ENCODE results near the gene LRSAM1.

The LRSAM1 gene

GRCh38 chr9:127519301-127520166, 68.2 kb downstream of the LRSAM1 start:
- peak; percentile 28 for DNase-seq

- no peak for DNase-seq
These were observed 69.9 kb downstream of the LRSAM1 start for GRCh38 chr9:127520941-127521918.

DNA sequence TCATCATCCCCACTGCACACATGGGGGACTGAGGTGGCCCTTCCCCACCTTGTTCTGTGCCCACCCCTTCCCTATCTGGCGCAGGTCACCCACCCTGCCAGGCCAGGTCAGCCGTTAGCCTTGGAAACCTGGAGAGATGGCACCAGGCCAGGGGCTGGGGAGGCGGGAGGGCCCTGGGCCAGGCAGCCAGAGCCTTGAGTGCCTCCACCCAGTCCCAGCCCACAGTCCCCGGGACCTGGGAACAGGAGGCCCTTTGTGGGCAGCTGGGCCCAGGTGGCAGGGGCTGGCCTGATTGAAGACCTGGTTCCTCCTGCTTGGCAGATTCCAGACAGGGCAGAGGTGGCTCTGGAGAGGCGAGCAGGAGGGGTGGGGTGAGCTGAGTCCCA, 70.6 kb downstream of the LRSAM1 start:
- no peak for DNase-seq

DNA sequence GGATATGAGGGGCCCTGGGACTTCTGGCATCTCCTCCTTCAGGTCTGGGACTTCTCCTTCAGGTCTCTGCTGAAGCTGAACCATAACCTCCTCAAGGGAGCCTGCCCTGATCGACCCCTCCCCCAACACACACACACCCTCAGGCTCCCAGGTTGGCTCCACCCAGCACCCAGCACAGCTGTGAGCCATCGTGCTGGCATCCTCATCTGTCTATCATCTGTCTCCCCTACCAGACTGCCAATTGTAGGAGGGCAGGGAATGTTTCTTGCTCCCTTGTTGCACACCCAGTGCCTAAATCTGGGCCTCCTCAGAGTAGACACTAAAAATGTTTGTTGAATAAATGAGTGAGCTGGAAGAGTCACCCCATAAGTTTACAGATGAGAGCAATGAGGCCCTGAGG, 71.4 kb downstream of the LRSAM1 start:
- DNase-seq: no peak

DNA sequence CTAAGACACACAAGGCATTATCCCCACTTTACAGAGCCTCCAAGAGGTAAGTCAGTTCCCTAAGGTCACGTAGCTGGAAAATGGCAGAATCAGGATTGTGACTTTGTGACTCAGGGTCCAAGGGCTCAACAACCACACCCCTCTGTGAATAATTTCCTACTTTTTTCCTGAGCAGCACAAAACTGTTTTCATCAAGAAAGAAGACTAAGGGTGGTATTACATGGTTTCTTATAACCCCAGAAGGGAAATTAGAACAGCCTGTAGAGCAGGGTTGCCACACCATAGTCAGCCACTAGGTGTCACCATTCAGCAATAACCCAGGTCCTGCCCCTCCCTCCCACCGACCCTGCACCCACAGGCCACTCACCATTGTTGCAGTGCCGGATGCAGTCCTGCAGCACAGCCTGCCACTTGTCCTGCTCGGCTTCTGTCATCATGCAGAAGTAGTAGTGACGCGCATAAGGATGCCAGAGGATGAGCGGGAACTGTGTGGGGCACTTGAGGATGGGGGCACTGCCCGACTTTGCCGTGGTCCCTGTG, 72.1 kb downstream of the LRSAM1 start:
- peak; percentile 26 for DNase-seq

- no peak for DNase-seq
These were observed 73.1 kb downstream of the LRSAM1 start for GRCh38 chr9:127524373-127524772.

DNA sequence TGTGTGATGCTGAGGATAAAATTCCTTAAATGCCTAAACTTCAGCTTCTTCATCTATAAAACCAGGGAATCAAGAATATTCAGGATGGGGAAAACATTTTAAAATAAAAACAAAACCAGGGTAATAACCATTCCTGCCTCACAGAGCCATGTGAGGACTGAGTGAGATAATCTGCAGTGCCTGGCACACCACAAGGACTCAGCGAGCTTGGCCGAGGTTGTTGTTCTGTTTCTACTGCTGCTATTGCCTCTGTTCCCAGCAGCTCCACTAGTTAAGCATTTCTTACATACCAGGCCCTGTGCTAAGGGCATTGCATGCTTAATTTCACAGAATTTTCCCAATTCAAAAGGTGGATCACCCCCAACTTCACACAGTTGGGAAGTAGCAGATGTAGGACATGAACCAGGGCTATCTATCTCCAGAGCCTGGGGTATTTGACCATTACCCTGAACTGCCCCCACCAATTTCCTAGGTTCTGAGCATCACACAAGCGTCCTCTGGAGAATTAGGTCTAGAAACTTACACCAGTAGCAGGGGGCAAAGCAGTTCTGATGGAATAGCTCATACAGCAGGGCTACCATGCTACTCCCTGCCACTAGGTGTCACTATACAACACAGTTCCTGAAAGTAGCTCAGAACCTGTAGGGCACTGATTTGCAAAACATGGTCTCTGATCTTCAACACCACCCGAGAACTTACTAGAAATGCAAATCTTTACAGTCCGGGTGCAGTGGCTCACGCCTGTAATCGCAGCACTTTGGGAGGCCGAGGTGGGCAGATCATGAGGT, 74.3 kb downstream of the LRSAM1 start:
- peak; percentile 54 for DNase-seq

GRCh38 chr9:127526655-127527559, 75.6 kb downstream of the LRSAM1 start:
- DNase-seq: no peak

GRCh38 chr9:127527560-127528268, 76.4 kb downstream of the LRSAM1 start:
- no peak for DNase-seq

DNA sequence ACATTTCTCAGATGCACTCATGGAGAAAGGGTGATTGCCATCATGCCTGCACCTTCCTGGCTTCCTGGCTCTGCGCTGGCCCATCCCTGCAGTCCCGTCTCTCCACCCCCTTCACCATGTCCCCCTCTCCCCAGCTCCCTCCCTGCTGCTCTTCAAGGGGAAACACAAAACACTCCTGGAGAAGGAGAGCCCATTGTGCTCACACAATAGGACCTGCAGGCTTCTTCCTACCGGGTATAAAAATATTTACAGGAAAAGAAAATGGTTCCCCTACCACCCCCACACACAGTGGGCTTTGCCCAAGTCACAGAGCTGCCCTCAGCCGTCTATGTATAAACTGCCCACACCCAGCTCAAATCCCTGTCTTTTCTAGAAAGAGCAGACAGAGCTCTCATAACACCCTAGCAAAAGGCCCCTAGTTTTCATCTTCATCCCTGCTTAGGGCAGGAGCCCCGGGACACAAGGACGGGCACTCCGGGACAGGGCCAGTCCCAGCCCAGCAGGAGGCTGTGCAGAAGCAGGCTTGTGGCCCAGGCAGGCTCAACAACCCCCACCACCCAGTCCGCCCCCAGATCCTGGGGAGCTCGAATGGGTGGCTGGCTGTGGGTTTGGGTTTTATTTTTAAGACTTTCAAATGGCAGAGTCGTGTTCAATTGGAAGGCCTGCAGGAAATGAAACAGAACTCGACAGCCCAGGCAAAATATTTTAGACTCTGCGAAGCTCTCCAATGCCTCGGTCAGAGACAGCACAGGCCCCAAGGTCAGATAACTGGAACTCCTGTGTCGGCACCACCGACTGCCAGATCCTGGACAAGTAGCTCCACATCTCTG, 77.3 kb downstream of the LRSAM1 start:
- DNase-seq: no peak

DNA sequence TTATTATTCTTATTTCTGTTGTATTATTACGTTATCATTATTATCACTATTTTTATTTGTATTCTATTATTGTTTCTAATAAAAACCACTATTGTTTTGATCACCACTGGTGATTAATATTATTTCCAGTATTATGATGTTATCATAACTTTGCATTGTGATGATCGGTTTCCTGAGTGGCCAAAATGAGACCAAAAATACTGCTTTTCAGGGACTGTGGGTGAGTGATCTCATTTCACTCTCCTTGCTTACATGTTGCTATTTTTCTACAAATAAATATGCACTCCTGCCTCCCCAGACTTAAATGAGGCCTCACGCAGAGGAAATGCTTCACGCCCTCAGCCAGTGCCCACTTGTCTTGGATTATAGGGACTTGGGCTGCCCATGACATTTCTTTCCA, 78.4 kb downstream of the LRSAM1 start:
- DNase-seq: no peak

DNA sequence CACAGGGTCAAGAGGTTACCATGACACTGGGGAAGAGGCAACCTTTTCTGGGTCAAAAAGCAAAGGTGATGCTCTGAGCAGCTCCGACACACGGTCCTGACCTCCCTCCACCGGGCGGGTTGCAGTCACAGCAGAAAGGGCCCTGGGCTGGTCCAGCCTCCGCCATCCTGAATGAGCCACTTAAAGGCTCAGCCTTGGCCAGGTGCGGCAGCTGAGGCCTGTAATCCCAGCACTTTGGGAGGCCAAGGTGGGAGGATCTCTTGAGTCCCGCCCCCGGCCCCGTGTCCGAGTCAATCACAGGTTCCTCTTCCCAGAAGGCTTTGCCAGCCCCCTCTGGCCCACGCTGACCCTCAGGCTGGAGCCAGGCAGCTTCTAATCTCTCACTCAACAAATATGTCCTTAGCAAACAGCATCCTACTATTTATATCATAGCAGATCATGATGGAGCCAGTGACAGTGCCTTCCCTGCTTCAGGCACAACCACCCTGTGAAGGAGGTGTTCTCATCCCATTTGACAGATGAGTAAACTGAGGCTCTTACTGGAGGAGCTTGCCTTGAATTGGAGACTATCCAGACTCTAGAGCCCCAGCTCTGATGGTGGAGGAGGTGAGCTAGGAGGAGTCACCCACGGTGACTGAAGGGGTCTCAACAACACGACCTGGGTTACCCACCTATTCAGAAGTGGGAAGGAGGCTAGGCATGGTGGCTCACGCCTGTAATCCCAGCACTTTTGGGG, 79.1 kb downstream of the LRSAM1 start:
- no peak for DNase-seq

DNA sequence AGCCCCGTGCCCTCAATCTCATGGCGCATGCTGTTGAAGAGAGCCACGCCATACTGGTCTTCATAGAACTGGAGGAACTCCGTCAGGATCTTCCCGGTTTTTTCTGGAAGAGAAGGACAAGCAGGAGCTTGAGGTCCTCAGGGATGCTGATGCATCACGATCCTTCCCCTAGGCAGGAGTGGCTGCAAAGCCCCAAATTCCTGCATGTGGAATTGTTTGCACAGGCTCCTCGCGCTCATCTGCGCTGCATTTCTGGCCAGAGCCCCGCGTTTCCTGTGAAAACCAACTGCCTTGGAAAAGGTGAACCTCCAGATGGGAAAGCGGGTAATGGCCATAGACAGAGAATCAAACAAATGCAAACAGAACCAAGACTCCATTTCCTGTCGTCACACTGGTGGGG, 80.4 kb downstream of the LRSAM1 start:
- DNase-seq: no peak

GRCh38 chr9:127534250-127534906, 83.1 kb downstream of the LRSAM1 start:
- no peak for DNase-seq

DNA sequence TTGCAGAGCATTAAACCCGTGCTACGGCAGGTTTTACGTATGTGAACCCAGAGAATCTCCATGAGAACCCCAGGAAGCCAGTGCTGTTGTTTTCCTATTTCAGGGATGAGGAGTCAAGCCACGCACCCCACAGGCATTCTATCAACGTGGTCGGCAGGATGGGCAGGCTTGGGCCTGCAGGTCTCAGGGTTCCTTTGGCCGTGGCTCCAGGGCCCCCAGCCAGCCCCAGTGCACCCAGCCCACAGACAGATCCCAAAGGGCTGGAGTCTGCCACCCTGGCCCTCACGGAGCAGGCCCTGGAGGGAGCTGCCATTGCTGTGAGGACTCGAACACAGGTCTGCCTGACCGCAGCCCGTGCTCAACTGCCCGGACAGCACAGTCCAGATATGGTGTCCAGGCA, 83.6 kb downstream of the LRSAM1 start:
- DNase-seq: no peak

DNA sequence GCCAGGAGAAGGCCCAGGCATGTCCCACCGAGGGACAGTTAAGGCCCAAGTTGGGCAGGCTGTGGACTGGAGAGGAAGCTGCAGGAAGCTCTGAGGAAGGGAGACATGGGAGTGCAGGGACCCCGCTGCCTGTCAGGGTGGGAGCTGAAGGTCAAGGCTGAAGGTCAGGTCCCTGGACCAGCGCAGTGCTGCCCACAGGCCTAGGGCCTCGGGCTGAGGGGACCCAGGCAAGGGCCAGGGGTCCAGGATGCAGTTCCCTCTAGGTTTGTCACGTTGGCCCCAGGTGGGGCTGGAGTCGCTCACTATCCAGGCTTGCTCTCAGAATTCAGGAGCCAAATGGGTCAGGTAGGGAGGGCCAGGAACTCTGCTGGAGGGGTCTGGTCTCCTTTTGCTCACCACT, 84.1 kb downstream of the LRSAM1 start:
- DNase-seq: no peak

GRCh38 chr9:127535834-127536233, 84.5 kb downstream of the LRSAM1 start:
- no peak for DNase-seq

DNA sequence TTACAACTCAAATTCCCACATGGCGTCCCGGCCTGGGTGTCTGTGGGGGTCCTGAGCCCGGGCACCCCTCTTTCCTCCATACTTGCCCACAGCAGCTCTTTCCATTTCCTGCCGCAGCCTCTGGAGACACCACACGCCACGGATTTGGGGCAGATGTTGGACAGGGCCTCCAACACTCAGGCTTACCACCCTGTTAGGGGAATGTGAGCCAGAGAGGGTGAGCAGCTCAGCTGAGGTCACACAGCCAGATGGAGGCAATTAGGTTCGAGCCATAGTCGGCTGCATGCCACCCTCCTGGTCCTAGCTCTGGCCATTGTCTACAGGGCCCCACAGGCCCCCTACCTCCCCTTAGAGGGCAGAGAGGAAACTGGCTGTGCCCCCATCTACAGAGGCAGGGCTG, 85.2 kb downstream of the LRSAM1 start:
- DNase-seq: no peak

- no peak for DNase-seq
These were observed 85.7 kb downstream of the LRSAM1 start for GRCh38 chr9:127537014-127537413.

Data from CD4-positive, alpha-beta T cell treated with Interleukin-10 for 1 hour (primary cell).